HepG2 (cell line): ENCODE data around the gene NEK11. TPM values are rescaled to one million over a fixed set of nuclear protein-coding genes. Genes with fewer than 3 reads are reported as not detected.

ENCODE experiments used
- ATAC-seq: fragments of 200-7000 bp; cut with Tn5 transposase; 3 replicates; pipeline ENCODE4 v1.9.1; 2020; ENCODE audit warnings: mild to moderate bottlenecking, moderate library complexity
- BruUV-seq: library from RNA; stranded (reverse); fragments of 400-500 nt; replicated peaks from 2 replicates; lab custom pipeline; 2021; lab: Mats Ljungman, UMichigan
- CTCF ChIA-PET: fragments of 300-600 bp; formaldehyde crosslinking; extraction: SDS; loops from one replicate; lab custom pipeline; 2021; ENCODE audit warnings: low total read pairs, inconsistent platforms, low intra/inter-chr PET ratio; lab: Yijun Ruan, JAX
- POLR2A ChIA-PET: fragments of 350-600 bp; sonication (Branson Sonifier 250); formaldehyde crosslinking; loops from one replicate; lab custom pipeline; 2020; ENCODE audit warnings: antibody characterized with exemption, inconsistent platforms; lab: Yijun Ruan, JAX
- DNase-seq: peaks from one replicate; pipeline ENCODE4 v3.0.0-alpha.2; 2015; ENCODE audit warnings: low spot score
- FAIRE-seq: peaks from 3 replicates; lab custom pipeline; 2011; peaks lifted over from hg19 to GRCh38; lab: Jason Lieb, UNC
- H2AFZ ChIP-seq: one replicate; pipeline ENCODE4 v1.6.1; 2011; ENCODE audit warnings: low read length, inconsistent platforms
- H3K27ac ChIP-seq: fragments of 300-600 bp; 3 replicates; pipeline ENCODE4 v1.8.0; 2011; ENCODE audit warnings: mixed run types, mild to moderate bottlenecking, mixed read lengths, low read length, inconsistent platforms; ENCODE audit not compliant: insufficient read depth; ENCODE audit errors: extremely low read length
- H3K27me3 ChIP-seq, 2 experiments: fragments of 200-600 bp in 1 of 2; 2 replicates in 1 of 2; 3 replicates in 1 of 2; pipeline versions ENCODE4 v1.6.0 to v1.8.0; 2011; ENCODE audit warnings: low read length in 2 of 2, mild to moderate bottlenecking in 2 of 2, moderate library complexity in 2 of 2, inconsistent platforms in 1 of 2; ENCODE audit not compliant: insufficient read depth in 2 of 2, control insufficient read depth in 1 of 2
- H3K36me3 ChIP-seq, 2 experiments: fragments of 200-600 bp in 1 of 2; replicated peaks in 1 of 2; 2 replicates in 1 of 2; 3 replicates in 1 of 2; pipeline versions ENCODE4 v1.5.1 to v1.8.0; 2011; ENCODE audit warnings: low read length in 2 of 2, inconsistent platforms in 1 of 2; ENCODE audit not compliant: insufficient read depth in 2 of 2, control insufficient read depth in 1 of 2
- H3K4me1 ChIP-seq: 2 replicates; pipeline ENCODE4 v1.5.1; 2012; ENCODE audit warnings: low read length, inconsistent platforms; ENCODE audit not compliant: insufficient read depth
- H3K4me2 ChIP-seq: 2 replicates; pipeline ENCODE4 v1.6.0; 2011; ENCODE audit warnings: low read depth, low read length, inconsistent platforms
- H3K4me3 ChIP-seq, 3 experiments: fragments of 200-600 bp in 1 of 3; sonication (generic), shearing (Covaris generic) in 1 of 3; replicated peaks in 1 of 3; 2 replicates each; pipeline ENCODE4 v1.5.1; 2011 to 2016; ENCODE audit warnings: low read length in 3 of 3, inconsistent platforms in 2 of 3, low read depth in 2 of 3, mild to moderate bottlenecking in 2 of 3, control low read depth in 1 of 3, mixed read lengths in 1 of 3; ENCODE audit not compliant: insufficient read depth in 1 of 3
- H3K79me2 ChIP-seq: one replicate; pipeline ENCODE4 v1.6.1; 2011; ENCODE audit warnings: low read length, inconsistent platforms; ENCODE audit not compliant: insufficient read depth
- H3K9ac ChIP-seq: 2 replicates; pipeline ENCODE4 v1.6.0; 2011; ENCODE audit warnings: mild to moderate bottlenecking, low read depth, low read length, inconsistent platforms; ENCODE audit not compliant: insufficient read depth
- H3K9me3 ChIP-seq: 2 replicates; pipeline ENCODE4 v1.5.1; 2012; ENCODE audit warnings: mild to moderate bottlenecking, low read length
- H4K20me1 ChIP-seq: 2 replicates; pipeline ENCODE4 v1.6.0; 2011; ENCODE audit warnings: inconsistent platforms, mild to moderate bottlenecking, low read length, moderate library complexity; ENCODE audit not compliant: insufficient read depth
- HMG20A ChIP-seq: IDR thresholded peaks from 2 replicates; pipeline ENCODE4 v1.6.1; 2016; ENCODE audit warnings: borderline replicate concordance
- NR2F2 ChIP-seq: IDR thresholded peaks from 2 replicates; pipeline ENCODE4 v1.6.1; 2012; ENCODE audit warnings: low read depth, inconsistent platforms, borderline replicate concordance
- PLSCR1 ChIP-seq: sonication (generic); formaldehyde crosslinking; IDR thresholded peaks from 2 replicates; pipeline ENCODE4 v1.5.0; 2020; ENCODE audit warnings: missing genetic modification reagents, mild to moderate bottlenecking, borderline replicate concordance
- ZMAT3 ChIP-seq: sonication (generic); formaldehyde crosslinking; conservative IDR thresholded peaks from 2 replicates; pipeline ENCODE4 v1.7.0; 2021; ENCODE audit warnings: missing genetic modification reagents
- ZNF562 ChIP-seq: sonication (generic); formaldehyde crosslinking; IDR thresholded peaks from 2 replicates; pipeline ENCODE4 v1.8.0; 2022; ENCODE audit warnings: missing genetic modification reagents, borderline replicate concordance
- ZNF703 ChIP-seq: sonication (generic); formaldehyde crosslinking; IDR thresholded peaks from 2 replicates; pipeline ENCODE4 v1.5.1; 2020; ENCODE audit warnings: missing genetic modification reagents, mild to moderate bottlenecking, moderate library complexity, borderline replicate concordance
- WGBS: methylation state at CpG from one replicate; pipeline ENCODE4 v1.1.6; 2017; ENCODE audit warnings: low lambda C conversion rate; 5-methylcytosine and 5-hydroxymethylcytosine counted together
- in situ Hi-C: cut with HindIII; loops from 2 replicates; pipeline ENCODE4 v1.10.0; 2017; ENCODE audit warnings: low pct_unique_long_range_greater_than_20kb; ENCODE audit not compliant: extremely low pct_ligation_motif_present
- intact Hi-C: fragments of 100-400 bp; cut with micrococcal nuclease; formaldehyde crosslinking; loops from one replicate; pipeline ENCODE4 v1.10.0; 2022; ENCODE audit not compliant: unreplicated experiment
- polyA plus RNA-seq, 8 experiments: library from polyadenylated mRNA; depleted of rRNA in 3 of 8; stranded (reverse) in 7 of 8; unstranded in 1 of 8; fragments of >200 nt; fragmentation: Illumina TruSeq in 4 of 8; extraction: Trizol in 4 of 8; gene quantifications; 2 replicates each; pipeline versions ENCODE4 v1.2.1 to v1.2.3, GENCODE V29; 2011 to 2016; ENCODE audit warnings: low read depth in 4 of 8, missing spikeins in 1 of 8, mixed read lengths in 1 of 8; ENCODE audit not compliant: insufficient read depth in 1 of 8
- total RNA-seq, 5 experiments: library from RNA; depleted of rRNA; stranded (reverse); fragments of >200 nt; fragmentation: Illumina TruSeq; extraction: Trizol; gene quantifications; 2 replicates each; pipeline ENCODE4 v1.2.3, GENCODE V29; 2016; ENCODE audit warnings: low read depth in 1 of 5

Gene NEK11
- total and polyA plus RNA-seq, 2 of the 13 experiments (the other 11 are each of a cell fraction or from before 2014, with no cell fraction given): 0.95 to 2.2 TPM

- no peaks in the 10 kb centered on the region; a peak in 2 of 5 replicates for H3K27me3 ChIP-seq
- H3K4me3 ChIP-seq: no peak overlapping the region
- no peak overlapping the region for H2AFZ ChIP-seq
- WGBS: 19% methylated on average over 3 of the region's 3 CpGs
- intact Hi-C loops: no loop called here
- H3K9me3 ChIP-seq: no peaks in the 10 kb centered on the region
- H3K4me1 ChIP-seq: no peaks in the 10 kb centered on the region
- POLR2A ChIA-PET: no interaction called here
- ATAC-seq (no peak), DNase-seq (no peak), FAIRE-seq (no peak)
- no peaks in the 10 kb centered on the region for H4K20me1 ChIP-seq
- no peaks in the 10 kb centered on the region for H3K36me3 ChIP-seq
- no peaks in the 10 kb centered on the region for H3K79me2 ChIP-seq
- H3K27ac ChIP-seq: no peak overlapping the region
- H3K4me2 ChIP-seq: no peak overlapping the region
- no peak overlapping the region for H3K9ac ChIP-seq
- CTCF ChIA-PET: no interaction called here
- BruUV-seq: no TSS peak
- TF ChIP-seq ZMAT3 (CRISPR knock-in tag): no peak
- TF ChIP-seq, all 625 proteins: peak for 0
- in situ Hi-C loops: no loop called here
Measured at GRCh38 chr3:131260525-131260924, 233.8 kb downstream of the NEK11 start.

GRCh38 chr3:131261104-131261503 is 234.4 kb downstream of the NEK11 start:
- H3K79me2 ChIP-seq: no peaks in the 10 kb centered on the region
- no peak overlapping the region for H3K27ac ChIP-seq
- H3K4me2 ChIP-seq: no peak overlapping the region
- no peaks in the 10 kb centered on the region for H3K9me3 ChIP-seq
- ChIA-PET POLR2A (no interaction called here), CTCF (no interaction called here)
- FAIRE-seq (no peak), ATAC-seq (no peak), DNase-seq (no peak)
- no peaks in the 10 kb centered on the region for H3K36me3 ChIP-seq
- WGBS: 0% methylated on average over 1 of the region's 1 CpG
- H3K27me3 ChIP-seq: no peaks in the 10 kb centered on the region; a peak in 2 of 5 replicates
- H4K20me1 ChIP-seq: no peaks in the 10 kb centered on the region
- TF ChIP-seq HMG20A (CRISPR knock-in tag): no peak
- TF ChIP-seq PLSCR1 (CRISPR knock-in tag): no peak
- no peak for TF ChIP-seq NR2F2
- no peak for TF ChIP-seq ZNF562 (CRISPR knock-in tag)
- no peak for TF ChIP-seq ZNF703
- intact Hi-C loops: no loop called here
- no peak overlapping the region for H3K4me3 ChIP-seq
- no TSS peak for BruUV-seq
- H2AFZ ChIP-seq: no peak overlapping the region
- H3K9ac ChIP-seq: no peak overlapping the region
- in situ Hi-C loops: no loop called here
- no peaks in the 10 kb centered on the region for H3K4me1 ChIP-seq
